K562 (cell line): Measurements from ENCODE around the gene NAA80. TPM values are rescaled to one million over a fixed set of nuclear protein-coding genes. Genes with fewer than 3 reads are reported as not detected.

ENCODE experiments used
- ATAC-seq: fragments of 200-7000 bp; cut with Tn5 transposase; 3 replicates; pipeline ENCODE4 v1.9.1; 2020; ENCODE audit warnings: moderate library complexity
- BruUV-seq: library from RNA; stranded (reverse); fragments of 400-500 nt; replicated peaks from 2 replicates; lab custom pipeline; 2021; lab: Mats Ljungman, UMichigan
- CTCF ChIA-PET: fragments of 300-600 bp; formaldehyde crosslinking; extraction: SDS; loops from one replicate; lab custom pipeline; 2021; ENCODE audit warnings: low intra/inter-chr PET ratio; lab: Yijun Ruan, JAX
- POLR2A ChIA-PET: fragments of 300-600, 350-650 bp; sonication (Branson Sonifier 250); formaldehyde crosslinking; extraction: SDS; loops from one replicate; lab custom pipeline; 2021; ENCODE audit warnings: antibody characterized with exemption, inconsistent platforms; lab: Yijun Ruan, JAX
- DNase-seq, 4 experiments: peaks; one replicate each; pipeline versions ENCODE4 v3.0.0 to v3.0.0-alpha.2; 2011 to 2018; ENCODE audit warnings: low spot score in 3 of 4, mixed read lengths in 3 of 4; ENCODE audit errors: extremely low read depth in 1 of 4
- FAIRE-seq: peaks from 2 replicates; lab custom pipeline; 2011; peaks lifted over from hg19 to GRCh38; lab: Jason Lieb, UNC
- H2AFZ ChIP-seq: 2 replicates; pipeline ENCODE4 v1.6.0; 2011; ENCODE audit warnings: low read depth, low read length, control low read depth, inconsistent platforms
- H3K27ac ChIP-seq: fragments of 200-600 bp; 3 replicates; pipeline ENCODE4 v1.8.0; 2011; ENCODE audit warnings: low read depth, mild to moderate bottlenecking, control low read depth, inconsistent platforms, low read length, moderate library complexity, mixed read lengths; ENCODE audit errors: extremely low read depth
- H3K27me3 ChIP-seq, 2 experiments: fragments of 300-600 bp in 1 of 2; 2 replicates in 1 of 2; 3 replicates in 1 of 2; pipeline versions ENCODE4 v1.6.0 to v1.8.0; 2011; ENCODE audit warnings: inconsistent platforms in 2 of 2, low read length in 2 of 2, mild to moderate bottlenecking in 1 of 2, mixed read lengths in 1 of 2, moderate library complexity in 1 of 2; ENCODE audit not compliant: control insufficient read depth in 2 of 2, insufficient read depth in 2 of 2
- H3K36me3 ChIP-seq: fragments of 300-600 bp; 3 replicates; pipeline ENCODE4 v1.8.0; 2011; ENCODE audit warnings: mild to moderate bottlenecking, low read length, inconsistent platforms; ENCODE audit not compliant: control insufficient read depth, insufficient read depth
- H3K4me1 ChIP-seq, 2 experiments: fragments of 200-600 bp in 1 of 2; replicated peaks in 1 of 2; 2 replicates in 1 of 2; 3 replicates in 1 of 2; pipeline versions ENCODE4 v1.5.1 to v1.8.0; 2011; ENCODE audit warnings: inconsistent platforms in 2 of 2, low read length in 2 of 2, mild to moderate bottlenecking in 1 of 2, mixed read lengths in 1 of 2, moderate library complexity in 1 of 2; ENCODE audit not compliant: control insufficient read depth in 2 of 2, insufficient read depth in 2 of 2
- H3K4me2 ChIP-seq: 2 replicates; pipeline ENCODE4 v1.6.1; 2011; ENCODE audit warnings: low read length, control low read depth, inconsistent platforms, mixed read lengths; ENCODE audit not compliant: insufficient read depth
- H3K4me3 ChIP-seq: fragments of 200-600 bp; sonication (generic), shearing (Covaris generic); 2 replicates; pipeline ENCODE4 v1.5.1; 2016; ENCODE audit warnings: control low read depth, inconsistent platforms
- H3K79me2 ChIP-seq: fragments of 200-600 bp; 3 replicates; pipeline ENCODE4 v1.8.0; 2011; ENCODE audit warnings: low read length, inconsistent platforms; ENCODE audit not compliant: control insufficient read depth, insufficient read depth
- H3K9ac ChIP-seq, 2 experiments: 2 replicates each; pipeline versions ENCODE4 v1.6.0 to v1.6.1; 2011; ENCODE audit warnings: low read depth in 2 of 2, low read length in 2 of 2, control low read depth in 1 of 2, inconsistent platforms in 1 of 2, mild to moderate bottlenecking in 1 of 2, mixed read lengths in 1 of 2; ENCODE audit not compliant: insufficient read depth in 1 of 2
- H3K9me1 ChIP-seq: one replicate; pipeline ENCODE4 v1.6.0; 2011; ENCODE audit warnings: inconsistent platforms, mild to moderate bottlenecking, low read length, moderate library complexity; ENCODE audit not compliant: control insufficient read depth, insufficient read depth
- H3K9me3 ChIP-seq: replicated peaks from 2 replicates; pipeline ENCODE4 v1.5.1; 2011; ENCODE audit warnings: low read depth, low read length, inconsistent platforms; ENCODE audit not compliant: control insufficient read depth, insufficient read depth
- H4K20me1 ChIP-seq: replicated peaks from 2 replicates; pipeline ENCODE4 v1.6.1; 2011; ENCODE audit warnings: low read length, inconsistent platforms, mixed read lengths; ENCODE audit not compliant: control insufficient read depth, insufficient read depth
- EGR1 ChIP-seq: fragments of 450-650 bp; conservative IDR thresholded peaks from 2 replicates; pipeline ENCODE4 v1.6.1; 2017; ENCODE audit warnings: mild to moderate bottlenecking
- GTF2B ChIP-seq: IDR thresholded peaks from 2 replicates; pipeline ENCODE4 v1.6.1; 2011; ENCODE audit not compliant: insufficient read length; ENCODE audit errors: extremely low read depth
- HMG20A ChIP-seq: fragments of 450-650 bp; formaldehyde crosslinking; conservative IDR thresholded peaks from 2 replicates; pipeline ENCODE4 v1.4.0; 2020; ENCODE audit warnings: mild to moderate bottlenecking, mixed read lengths
- JUN ChIP-seq, 2 experiments: sonication (generic) in 1 of 2; formaldehyde crosslinking in 1 of 2; IDR thresholded peaks; 2 replicates each; pipeline versions ENCODE4 v1.6.1 to v1.8.0; 2012 to 2022; ENCODE audit warnings: borderline replicate concordance in 2 of 2, mild to moderate bottlenecking in 2 of 2, improper control_type of control experiment in 1 of 2, low read depth in 1 of 2, low read length in 1 of 2, missing genetic modification reagents in 1 of 2
- KLF6 ChIP-seq: fragments of 250-450 bp; sonication (Bioruptor Pico); IDR thresholded peaks from 2 replicates; pipeline ENCODE4 v1.4.0; 2020; ENCODE audit warnings: mild to moderate bottlenecking, moderate library complexity, borderline replicate concordance
- L3MBTL2 ChIP-seq: fragments of 450-650 bp; IDR thresholded peaks from 2 replicates; pipeline ENCODE4 v1.6.1; 2016; ENCODE audit warnings: mild to moderate bottlenecking, moderate library complexity
- MAFG ChIP-seq: fragments of 450-650 bp; conservative IDR thresholded peaks from 2 replicates; pipeline ENCODE4 v1.6.1; 2016; ENCODE audit warnings: missing genetic modification characterization, missing compliant biosample characterization
- MYC ChIP-seq, 2 experiments: fragments of 250-450 bp in 1 of 2; sonication (Bioruptor Pico) in 1 of 2; IDR thresholded peaks; 2 replicates each; pipeline versions ENCODE4 v1.5.1 to v1.6.1; 2012 to 2021; ENCODE audit warnings: low read depth in 2 of 2, borderline replicate concordance in 1 of 2, improper control_type of control experiment in 1 of 2, low read length in 1 of 2, mild to moderate bottlenecking in 1 of 2, moderate library complexity in 1 of 2
- NCOA2 ChIP-seq, 2 experiments: fragments of 450-650 bp; IDR thresholded peaks; 2 replicates each; pipeline ENCODE4 v1.6.1; 2018; ENCODE audit warnings: mild to moderate bottlenecking in 2 of 2, moderate library complexity in 1 of 2; ENCODE audit not compliant: partially characterized antibody in 2 of 2
- NFATC3 ChIP-seq: fragments of 450-650 bp; IDR thresholded peaks from 2 replicates; pipeline ENCODE4 v1.6.1; 2017; ENCODE audit warnings: mild to moderate bottlenecking
- PCBP2 ChIP-seq: fragments of 200-400 bp; formaldehyde crosslinking; IDR thresholded peaks from 2 replicates; pipeline ENCODE4 v1.6.1; 2018; ENCODE audit warnings: low read length, low read depth, mild to moderate bottlenecking, moderate library complexity; ENCODE audit not compliant: poor library complexity, severe bottlenecking
- PHF8 ChIP-seq: fragments of 200-600 bp; sonication (generic); IDR thresholded peaks from 2 replicates; pipeline ENCODE4 v1.6.1; 2012; ENCODE audit warnings: mixed run types, mild to moderate bottlenecking, inconsistent platforms, low read length, moderate library complexity, borderline replicate concordance
- POU5F1 ChIP-seq: fragments of 150-350 bp; IDR thresholded peaks from 2 replicates; pipeline ENCODE4 v1.6.1; 2014; ENCODE audit warnings: borderline replicate concordance, low read length, low read depth, mild to moderate bottlenecking; ENCODE audit not compliant: partially characterized antibody
- SIN3B ChIP-seq: fragments of 450-650 bp; IDR thresholded peaks from 2 replicates; pipeline ENCODE4 v1.6.1; 2017; ENCODE audit warnings: low read depth, mild to moderate bottlenecking, moderate library complexity
- SLC30A9 ChIP-seq: fragments of 250-450 bp; sonication (Bioruptor Pico); IDR thresholded peaks from 2 replicates; pipeline ENCODE4 v1.8.0; 2022; ENCODE audit warnings: mild to moderate bottlenecking, moderate library complexity
- TCF7 ChIP-seq: sonication (generic); IDR thresholded peaks from 2 replicates; pipeline ENCODE4 v1.6.1; 2016; ENCODE audit warnings: antibody characterized with exemption, borderline replicate concordance
- WHSC1 ChIP-seq: IDR thresholded peaks from one replicate; pipeline ENCODE4 v1.6.1; 2012; ENCODE audit warnings: low read length, control low read depth, inconsistent platforms
- ZNF175 ChIP-seq: fragments of 200-800 bp; sonication (Bioruptor generic); IDR thresholded peaks from 2 replicates; pipeline ENCODE4 v1.6.1; 2016; ENCODE audit warnings: low read depth, mild to moderate bottlenecking, missing genetic modification characterization, missing compliant biosample characterization
- ZNF24 ChIP-seq: fragments of 450-650 bp; IDR thresholded peaks from 2 replicates; pipeline ENCODE4 v1.6.1; 2016
- ZNF586 ChIP-seq: fragments of 450-650 bp; formaldehyde crosslinking; conservative IDR thresholded peaks from 2 replicates; pipeline ENCODE4 v1.4.0; 2020; ENCODE audit warnings: mild to moderate bottlenecking, moderate library complexity
- whole genome bisulfite sequencing: fragments of 100-300 bp; shearing (Covaris generic); methylation state at CpG from one replicate; pipeline ENCODE4 v1.1.6; 2016; ENCODE audit warnings: low coverage, mixed read lengths; ENCODE audit not compliant: insufficient coverage; ENCODE audit errors: missing lambda C conversion rate; 5-methylcytosine and 5-hydroxymethylcytosine counted together
- in situ Hi-C: fragments of 300-500 bp; cut with MboI; formaldehyde crosslinking; loops from 4 replicates; pipeline ENCODE4 v1.15.0; 2018; ENCODE audit warnings: inconsistent platforms, mixed read lengths
- intact Hi-C: fragments of 100-400 bp; cut with micrococcal nuclease; formaldehyde crosslinking; loops from 2 replicates; pipeline ENCODE4 v1.14.2; 2022
- polyA plus RNA-seq, 8 experiments: library from polyadenylated mRNA; depleted of rRNA in 4 of 8; stranded (reverse) in 5 of 8; unstranded in 3 of 8; fragments of >200 nt; fragmentation: Nextera tagmentation in 2 of 8; fragmentation: Illumina TruSeq in 1 of 8; extraction: Ambion mirVana in 2 of 8; extraction: Trizol in 1 of 8; gene quantifications; 2 replicates each; pipeline versions ENCODE4 v1.2.1 to v1.2.3, GENCODE V29; 2011 to 2014; ENCODE audit warnings: inconsistent platforms in 1 of 8, missing spikeins in 1 of 8
- total RNA-seq, 7 experiments: library from RNA; depleted of rRNA in 6 of 7; stranded (reverse); fragments of >200 nt in 6 of 7; fragmentation: Illumina TruSeq in 2 of 7; extraction: Trizol in 2 of 7; gene quantifications; 2 replicates each; pipeline versions ENCODE4 v1.2.1 to v1.2.3, GENCODE V29; 2011 to 2021; ENCODE audit warnings: low replicate concordance in 1 of 7

Gene NAA80
- total and polyA plus RNA-seq, 9 of the 15 experiments (the other 6 are each of a cell fraction or from before 2014, with no cell fraction given): 0.82 to 24.0 (median 8.6) TPM

DNA sequence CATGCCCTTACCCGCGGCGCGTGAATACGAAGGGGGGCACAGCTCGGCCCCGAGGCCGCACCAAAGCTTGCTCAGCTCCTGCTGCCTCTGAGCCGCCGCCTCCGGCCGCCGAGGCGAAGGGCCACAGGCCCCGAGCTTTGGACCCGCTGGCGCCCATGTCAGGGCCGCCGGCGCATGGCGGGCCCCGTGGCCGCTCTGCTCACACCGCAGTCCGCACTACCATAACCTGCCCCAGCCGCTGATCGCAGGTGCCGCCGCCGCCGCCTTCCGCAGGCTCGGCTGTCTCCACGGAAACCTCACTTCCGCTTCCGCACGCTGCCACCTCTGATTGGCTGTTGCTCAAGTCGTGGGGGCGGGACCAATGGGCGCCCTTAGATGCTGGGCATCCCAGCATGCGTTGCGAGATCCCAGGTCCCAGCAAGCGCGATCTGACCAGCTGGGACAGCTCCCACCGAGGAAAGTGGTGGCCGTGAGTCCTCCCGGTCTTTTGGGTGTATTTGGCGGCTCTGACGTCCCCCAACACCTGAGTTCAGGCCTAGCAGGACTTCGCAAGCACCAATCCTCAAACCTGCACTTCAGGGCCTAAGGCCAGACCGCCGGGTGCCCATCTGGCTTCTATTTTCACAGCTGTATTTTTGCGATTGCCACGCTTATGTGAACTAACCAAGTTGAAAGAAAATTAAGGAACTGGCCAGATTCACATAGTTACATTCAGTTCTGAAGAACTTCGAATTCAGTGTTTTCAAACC is 28.9 kb upstream of the NAA80 start, which contains the start of gene TUSC2:
TUSC2 (minus strand) TSS at position 281 of the 749 bp plus-strand sequence; CDS start at position 157, 124 bp downstream.
- DNase-seq (peak; percentile 88 to 97 (median 92)), FAIRE-seq (peak; percentile 97), ATAC-seq (peak; percentile 91)
- intact Hi-C loops: loop anchor here (2.0 kb wide), 1 partner anchor 29 kb away; the partner anchor contains the start of genes HYAL3 and NAA80
- H4K20me1 ChIP-seq: peaks cover 6% of the 10 kb centered on the region; the same call in 1 of the 2 replicates
- ChIA-PET POLR2A (interaction anchor here (0.6 to 2.1 kb wide), 15 partner anchors 9 to 56 kb away, joined by 3 to 31 read pairs (median 4); partner anchors contain the start of genes HYAL1, HYAL3, NAA80 and RASSF1), CTCF (no interaction called here)
- in situ Hi-C loops: no loop called here
- BruUV-seq: no TSS peak
- peaks cover 63% of the 10 kb centered on the region; the same call in 2 of the 3 replicates for H3K36me3 ChIP-seq
- H3K79me2 ChIP-seq: peaks cover 24% of the 10 kb centered on the region
- H3K4me1 ChIP-seq: peaks cover 12 to 25% of the 10 kb centered on the region in 2 experiments; a peak in 4 of 5 replicates
- peak within 1 kb of the TSS; percentile 54 for H3K27ac ChIP-seq
- peak within 1 kb of the TSS; percentile 87 for H2AFZ ChIP-seq
- WGBS: 2% methylated on average over 41 of the region's 55 CpGs
- H3K4me2 ChIP-seq: peak within 1 kb of the TSS; percentile 86
- H3K9ac ChIP-seq: peak within 1 kb of the TSS; percentile 78 to 98
- no peaks in the 10 kb centered on the region for H3K27me3 ChIP-seq
- H3K9me3 ChIP-seq: no peaks in the 10 kb centered on the region
- H3K4me3 ChIP-seq: peak within 1 kb of the TSS; percentile 84
- H3K9me1 ChIP-seq: no peaks in the 10 kb centered on the region
- TF ChIP-seq GTF2B: no peak
- no peak for TF ChIP-seq MAFG (tag)
- TF ChIP-seq POU5F1: no peak
- TF ChIP-seq NFATC3: no peak
- TF ChIP-seq TCF7: no peak
- TF ChIP-seq NCOA2 (IDR thresholded peaks at IDR 0.05; ENCODE audit: partially characterized antibody in 2 of 2): no peak
- no peak for TF ChIP-seq KLF6
- TF ChIP-seq ZNF24: no peak
- no peak for TF ChIP-seq ZNF175 (CRISPR knock-in tag)
- no peak for TF ChIP-seq ZNF586 (CRISPR knock-in tag)
- TF ChIP-seq MYC (IDR thresholded peaks at IDR 0.05; ENCODE audit: low read depth, low read length): peak; percentile 52; the same call in 1 of the 2 replicates
- no peak for TF ChIP-seq MYC (CRISPR knock-in tag; IDR thresholded peaks at IDR 0.05; ENCODE audit: borderline replicate concordance, low read depth)
- no peak for TF ChIP-seq WHSC1
- no peak for TF ChIP-seq PCBP2
- TF ChIP-seq PHF8: peak; percentile 73; the same call in 1 of the 2 replicates
- TF ChIP-seq HMG20A (CRISPR knock-in tag): no peak
- peak; percentile 28; the same call in 1 of the 2 replicates for TF ChIP-seq L3MBTL2
- peak; percentile 88 for TF ChIP-seq SIN3B
- no peak for TF ChIP-seq JUN (IDR thresholded peaks at IDR 0.05; ENCODE audit: borderline replicate concordance, low read depth, low read length)
- no peak for TF ChIP-seq JUN (CRISPR knock-in tag; IDR thresholded peaks at IDR 0.05; ENCODE audit: borderline replicate concordance)
- TF ChIP-seq SLC30A9 (CRISPR knock-in tag): no peak
- TF ChIP-seq EGR1: peak; percentile 49
